CD4-positive, alpha-beta T cell treated with Interleukin-17A for 1 hour (primary cell): ENCODE data around the gene MAGIX.
"Not testable (repeated sequence)": the region's sequence is repeated elsewhere in the genome, so short reads cannot be mapped to it uniquely, and the experiment has no call there.

ENCODE experiments used
- DNase-seq: peaks from one replicate; pipeline ENCODE4 v3.0.0-alpha.2; 2020

The MAGIX gene

DNA sequence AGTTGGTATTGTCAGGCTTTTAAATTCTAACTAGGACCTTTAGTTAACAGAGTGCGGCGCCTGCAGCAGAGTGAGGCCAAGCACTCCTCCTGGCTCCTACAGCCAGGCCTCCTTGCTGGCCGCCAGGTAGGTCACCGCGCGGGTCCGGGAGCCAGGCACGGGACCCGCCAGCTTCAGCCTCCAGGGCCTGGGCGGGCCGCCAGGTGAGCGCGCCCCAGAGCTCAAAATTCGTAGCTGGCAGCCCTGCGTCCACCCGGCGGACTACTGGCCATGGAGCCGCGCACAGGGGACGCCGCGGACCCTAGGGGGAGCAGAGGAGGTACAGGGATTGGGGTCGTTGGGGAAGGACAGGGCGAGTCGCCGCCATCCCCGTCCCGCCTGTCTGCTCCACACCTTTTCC is at the start of gene MAGIX:
Gene MAGIX (plus strand): TSS at position 139 of the 400 bp plus-strand sequence. CDS start 132 bp downstream, at position 271.
- DNase-seq, result no peak

DNA sequence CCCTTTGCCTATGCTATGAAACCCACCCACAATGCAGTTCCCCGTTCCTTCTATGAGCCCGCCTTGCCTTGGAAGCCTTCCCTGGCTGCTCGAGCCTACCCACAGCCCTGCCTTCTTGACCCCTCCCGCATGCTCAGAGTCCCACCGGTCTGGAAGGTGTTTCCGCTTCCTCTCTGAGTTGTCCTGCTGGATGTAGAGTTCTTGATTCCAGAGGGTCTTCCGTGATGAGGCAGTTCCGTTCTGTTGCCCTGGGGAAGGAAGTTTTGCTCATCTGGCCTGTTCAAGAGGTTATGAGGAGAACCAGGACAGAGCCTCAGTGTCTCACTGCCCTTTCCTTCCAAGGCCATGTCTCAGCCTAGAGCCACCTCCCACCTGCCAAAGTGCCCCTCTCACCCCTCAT is 46.5 kb upstream of the MAGIX start:
- no peak for DNase-seq

DNA sequence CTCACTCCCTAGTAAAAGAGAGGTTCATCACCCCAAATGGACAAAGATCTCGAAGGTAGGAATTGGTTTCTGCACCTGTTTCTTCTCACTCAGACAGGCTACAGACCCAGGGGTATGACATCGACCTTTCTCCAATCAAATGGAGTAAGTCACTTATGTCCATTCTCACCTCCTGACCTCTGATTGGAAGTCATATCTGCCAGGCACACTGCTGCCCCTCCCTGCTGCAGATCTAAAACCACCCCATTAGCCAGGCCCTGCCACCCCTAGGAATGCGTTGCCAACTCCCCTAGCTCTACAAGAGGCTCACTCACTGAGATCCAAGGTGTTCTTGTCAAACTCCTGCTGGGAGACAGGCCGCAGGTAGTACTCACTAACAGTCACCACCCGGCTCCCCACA is 45.8 kb upstream of the MAGIX start:
- DNase-seq, result no peak

DNA sequence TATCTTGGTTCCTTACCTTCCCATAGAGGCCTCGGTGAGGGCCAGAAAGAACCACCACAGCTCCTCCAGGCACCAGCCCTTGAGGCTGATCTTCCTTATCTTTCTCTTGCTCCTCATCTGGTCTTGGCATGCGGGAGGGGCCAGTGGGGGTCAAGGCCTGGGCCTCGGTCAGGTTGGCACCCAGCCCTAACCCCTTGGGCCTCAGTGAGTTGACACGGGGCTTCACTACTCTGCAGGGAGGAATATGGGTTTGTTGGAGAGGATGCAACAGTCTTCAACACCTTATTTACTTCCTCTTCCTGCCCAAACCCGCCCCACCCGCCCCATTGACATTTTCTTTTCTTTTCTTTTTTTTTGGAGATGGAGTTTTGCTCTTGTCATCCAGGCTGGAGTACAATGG is 45.0 kb upstream of the MAGIX start:
- no peak for DNase-seq

DNA sequence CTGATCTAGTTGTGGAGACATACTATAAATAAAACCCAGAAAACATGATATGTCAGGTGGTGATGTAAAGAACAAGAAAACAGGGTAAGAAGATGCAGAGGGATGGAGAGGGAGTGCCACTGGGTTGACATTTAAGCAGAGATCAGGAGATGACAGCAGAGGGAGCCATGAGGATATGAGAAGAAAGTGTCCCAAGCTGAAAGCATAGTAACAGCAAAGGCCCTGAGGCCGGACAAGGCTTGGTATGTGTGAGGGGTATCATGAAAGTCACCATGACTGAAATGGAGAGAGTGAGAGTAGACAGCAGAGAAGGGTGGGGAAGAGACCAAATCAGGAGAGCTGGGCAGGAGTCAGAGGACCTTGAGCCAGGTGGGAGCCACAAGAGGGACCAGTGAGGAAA is 42.5 kb upstream of the MAGIX start:
- DNase-seq, result no peak

DNA sequence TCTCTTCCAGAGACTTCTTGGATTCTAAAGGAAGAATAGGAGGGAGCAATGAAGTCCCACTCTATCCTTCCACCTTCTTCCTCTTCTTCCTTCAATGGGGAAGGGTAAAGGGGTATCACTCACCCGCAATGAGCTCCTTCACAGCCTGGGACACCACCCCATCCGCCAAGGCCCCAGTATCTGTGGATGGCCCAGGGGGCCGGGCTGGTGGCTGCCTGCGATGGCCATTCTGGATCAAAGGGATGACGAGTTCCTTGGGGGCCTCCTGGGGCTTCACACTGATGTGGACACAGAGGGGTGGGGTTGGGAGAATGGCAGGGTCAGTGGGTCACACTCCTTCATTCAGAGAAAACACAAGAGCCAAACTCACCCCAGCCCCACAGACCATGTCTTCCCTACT is 40.1 kb upstream of the MAGIX start:
- DNase-seq, result no peak

DNA sequence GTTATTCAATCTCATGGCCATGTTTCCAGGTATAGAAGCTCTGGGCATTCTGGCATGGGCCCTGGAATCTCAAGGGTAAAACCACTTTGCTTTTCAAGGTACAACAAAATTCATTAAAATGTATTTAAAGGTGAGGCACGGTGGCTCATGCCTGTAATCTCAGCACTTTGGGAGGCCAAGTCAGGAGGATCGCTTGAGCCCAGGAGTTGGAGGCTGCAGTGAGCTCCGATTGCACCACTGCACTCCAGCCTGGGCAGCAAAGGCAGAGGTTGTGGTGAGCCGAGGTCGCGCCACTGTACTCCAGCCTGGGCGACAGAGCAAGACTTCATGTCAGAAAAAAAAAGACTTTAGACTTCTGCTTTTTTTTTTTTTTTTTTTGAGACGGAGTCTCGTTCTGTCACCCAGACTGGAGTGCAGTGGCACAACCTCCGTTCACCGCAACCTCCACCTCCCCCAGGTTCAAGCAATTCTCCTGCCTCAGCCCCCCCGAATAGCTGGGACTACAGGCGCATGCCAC is 34.8 kb upstream of the MAGIX start:
- DNase-seq, result not testable (repeated sequence)

DNA sequence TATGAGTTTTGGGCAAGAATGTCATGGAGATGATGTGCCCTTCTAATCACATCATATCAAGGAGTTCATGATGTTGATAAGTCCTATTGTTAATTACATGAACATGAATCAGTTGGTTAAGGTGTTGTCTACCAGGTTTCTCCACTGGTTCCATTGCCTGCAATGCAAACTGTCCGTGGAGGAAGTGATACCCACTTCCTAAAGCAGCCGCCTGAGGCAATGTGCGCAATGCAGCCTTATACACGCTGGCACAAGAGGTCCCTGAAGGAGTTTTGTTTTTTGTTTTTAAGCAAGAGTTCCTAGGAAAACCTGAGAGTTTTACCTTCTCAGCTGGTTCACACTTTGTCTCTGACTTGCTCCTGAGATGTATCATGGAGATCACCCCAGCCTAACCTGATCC is 33.1 kb upstream of the MAGIX start:
- no peak for DNase-seq

DNA sequence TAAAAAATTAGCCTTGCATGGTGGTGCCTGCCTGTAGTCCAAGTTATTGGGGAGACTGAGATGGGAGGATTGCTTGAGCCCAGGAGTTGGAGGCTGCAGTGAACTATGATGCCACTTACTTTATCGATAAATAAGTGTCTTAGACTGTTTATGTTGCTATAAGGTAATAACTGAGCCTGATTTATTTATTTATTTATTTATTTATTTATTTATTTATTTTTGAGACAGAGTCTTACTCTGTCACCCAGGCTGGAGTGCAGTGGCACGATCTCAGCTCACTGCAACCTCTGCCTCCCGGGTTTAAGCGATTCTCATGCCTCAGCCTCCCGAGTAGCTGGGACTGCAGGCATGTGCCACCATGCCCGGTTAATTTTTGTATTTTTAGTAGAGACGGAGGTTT is 30.3 kb upstream of the MAGIX start:
- not testable (repeated sequence) for DNase-seq

DNA sequence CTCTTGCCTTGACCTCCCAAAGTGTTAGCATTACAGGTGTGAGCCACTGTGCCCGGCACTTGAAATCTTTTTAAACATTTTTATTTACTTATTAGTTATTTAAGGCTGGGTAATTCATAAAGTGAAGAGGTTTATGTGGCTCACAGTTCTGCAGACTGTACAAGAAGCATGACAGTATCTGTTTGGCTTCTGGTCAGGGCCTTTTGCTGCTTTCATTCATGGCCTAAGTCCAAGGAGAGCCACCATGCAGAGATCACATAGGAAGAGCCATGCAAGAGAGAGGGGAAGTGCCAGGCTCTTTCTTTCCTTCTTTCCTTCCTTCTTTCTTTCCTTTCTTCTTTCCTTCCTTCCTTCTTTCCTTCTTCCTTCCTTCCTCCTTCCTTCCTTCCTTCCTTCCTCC is 28.8 kb upstream of the MAGIX start:
- no peak for DNase-seq

DNA sequence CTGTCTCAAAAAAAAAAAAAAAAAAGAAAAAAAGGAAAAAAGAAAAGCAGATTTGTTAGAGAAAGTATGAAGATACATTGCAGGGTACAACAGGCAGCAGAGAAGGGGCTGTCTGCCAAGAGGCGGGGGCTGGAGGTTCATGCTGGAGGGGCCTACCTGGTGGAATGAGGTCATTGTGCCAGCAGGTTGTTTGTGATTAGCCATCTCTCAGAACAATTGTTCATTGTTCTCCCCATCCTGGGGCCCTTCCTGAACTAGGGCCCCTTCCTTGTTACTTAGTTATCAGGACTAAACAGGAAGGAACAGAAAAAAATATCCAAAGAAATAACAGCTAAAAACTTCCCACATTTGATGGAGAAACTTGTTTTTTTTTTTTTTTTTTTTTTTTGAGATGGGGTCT is 25.1 kb upstream of the MAGIX start:
- no peak for DNase-seq

DNA sequence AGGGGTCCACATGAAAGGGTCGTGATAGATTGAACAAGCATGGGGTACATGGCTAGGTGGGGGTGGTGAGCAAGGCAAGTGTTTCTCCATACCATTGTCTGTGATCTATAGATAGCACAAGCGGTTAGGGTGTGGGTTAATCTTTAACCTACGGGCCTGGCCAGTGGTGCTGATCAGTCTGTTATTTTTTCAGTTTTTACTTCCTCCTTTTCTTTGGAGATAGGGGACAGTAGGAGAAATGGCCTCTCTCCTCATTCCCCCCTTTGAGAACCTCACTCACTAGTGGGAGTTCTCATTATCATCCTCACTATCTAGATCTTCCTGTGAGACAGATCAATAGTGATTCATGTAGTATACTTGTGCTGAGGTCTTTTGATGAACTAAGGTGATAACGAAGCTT is 22.8 kb upstream of the MAGIX start:
- no peak for DNase-seq

DNA sequence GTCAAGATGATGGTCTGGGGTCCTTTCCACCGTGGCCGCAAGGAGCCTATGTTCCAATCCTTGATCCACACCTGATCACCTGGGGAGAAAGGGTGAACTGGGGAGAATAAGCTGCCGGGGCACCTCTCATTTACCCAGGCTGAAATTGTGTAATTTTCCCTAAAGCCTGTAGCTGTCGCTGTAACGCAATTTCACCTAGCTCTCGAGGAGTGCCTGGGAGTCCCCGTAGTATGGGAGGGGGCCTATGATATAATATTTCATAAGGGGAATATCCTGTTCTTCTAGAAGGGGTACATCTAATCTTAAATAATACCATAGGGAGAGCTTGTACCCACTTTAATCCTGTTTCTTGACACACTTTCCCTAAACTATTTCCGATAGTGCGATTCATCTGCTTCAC is 20.3 kb upstream of the MAGIX start:
- not testable (repeated sequence) for DNase-seq

DNA sequence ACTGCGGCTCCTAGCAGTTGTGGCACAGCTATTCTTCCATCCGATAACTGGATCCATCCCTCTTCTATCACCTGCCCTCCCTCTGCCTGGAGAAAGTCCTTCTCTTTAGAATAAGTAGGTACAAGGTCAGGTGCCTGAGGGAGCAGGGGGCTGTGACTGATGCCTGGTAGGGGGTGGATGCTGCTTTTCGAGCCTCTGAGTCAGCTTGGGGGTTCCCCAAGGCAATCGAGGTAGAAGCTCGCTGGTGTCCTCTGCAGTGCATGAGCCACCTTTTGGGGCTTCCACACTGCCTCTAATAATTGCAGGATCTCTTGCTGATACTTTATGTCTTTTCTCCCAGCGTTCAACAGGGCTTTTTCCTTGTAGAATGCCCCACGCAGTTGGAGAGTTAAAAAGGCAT is 19.4 kb upstream of the MAGIX start:
- not testable (repeated sequence) for DNase-seq

DNA sequence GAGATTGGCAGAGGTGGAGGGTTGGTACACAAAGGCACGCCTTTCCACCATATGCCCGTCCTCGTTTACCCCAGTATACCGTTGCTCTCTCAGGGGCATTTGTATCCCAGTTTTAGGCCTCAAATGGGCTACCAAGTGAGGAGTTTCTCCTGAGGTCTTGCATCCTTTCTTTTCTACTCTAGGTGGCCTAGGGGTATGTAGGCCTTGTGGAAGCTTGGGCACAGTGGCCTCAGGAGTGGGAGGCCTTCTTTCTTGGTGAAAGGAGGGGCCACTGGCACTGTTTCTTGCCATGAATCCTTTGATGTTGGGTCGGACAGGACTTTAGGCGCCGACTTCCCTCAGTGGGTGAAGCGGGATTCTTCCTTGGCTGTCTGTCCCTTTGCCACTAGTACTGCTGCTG is 15.3 kb upstream of the MAGIX start:
- DNase-seq, result no peak

DNA sequence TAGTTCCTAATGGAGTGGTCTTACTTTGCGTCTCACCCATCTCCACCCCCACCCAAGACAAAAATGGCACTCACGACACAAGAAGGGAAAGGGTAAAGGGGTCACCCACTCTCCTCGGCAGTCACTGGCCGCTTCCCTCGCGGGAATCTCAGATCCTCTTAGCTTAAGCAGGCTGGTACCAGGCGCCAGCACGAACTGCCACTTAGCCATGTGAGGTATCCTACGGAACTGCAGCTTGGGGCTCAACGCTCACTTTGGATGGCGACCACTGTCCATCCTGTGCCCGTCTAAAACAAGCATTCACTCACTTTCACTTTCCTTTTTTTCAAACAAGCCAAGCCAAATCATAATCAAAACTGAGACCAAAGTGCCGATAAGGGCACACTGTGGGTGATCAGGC is 14.6 kb upstream of the MAGIX start:
- no peak for DNase-seq

DNA sequence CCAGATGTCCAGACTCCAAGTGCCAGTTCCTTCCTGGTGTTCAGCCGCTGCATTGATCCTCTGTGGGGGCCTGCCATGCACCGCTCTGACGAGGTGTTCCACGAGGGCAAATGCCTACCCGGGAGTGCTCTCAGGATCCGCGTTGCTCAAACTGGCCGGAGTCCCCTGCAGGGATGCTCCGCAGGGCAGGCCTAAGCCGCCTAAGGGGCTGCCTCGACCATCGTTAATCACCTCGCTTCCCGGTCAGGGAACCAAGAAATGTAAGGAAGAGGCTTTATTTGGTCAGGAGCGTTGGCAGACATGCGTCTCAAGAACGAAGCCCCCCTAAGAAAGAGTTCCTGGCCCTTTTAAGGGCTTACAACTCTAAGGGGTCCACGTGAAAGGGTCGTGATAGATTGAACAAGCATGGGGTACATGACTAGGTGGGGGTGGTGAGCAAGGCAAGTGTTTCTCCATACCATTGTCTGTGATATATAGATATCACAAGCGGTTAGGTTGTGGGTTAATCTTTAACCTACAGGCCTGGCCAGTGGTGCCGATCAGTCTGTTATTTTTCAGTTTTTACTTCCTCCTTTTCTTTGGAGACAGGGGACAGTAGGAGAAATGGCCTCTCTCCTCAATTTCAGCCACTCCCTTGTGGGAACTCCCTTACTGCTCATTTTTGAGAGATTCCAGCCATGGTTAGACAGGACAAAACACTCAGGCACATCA is 14.0 kb upstream of the MAGIX start:
- DNase-seq, result not testable (repeated sequence)

DNA sequence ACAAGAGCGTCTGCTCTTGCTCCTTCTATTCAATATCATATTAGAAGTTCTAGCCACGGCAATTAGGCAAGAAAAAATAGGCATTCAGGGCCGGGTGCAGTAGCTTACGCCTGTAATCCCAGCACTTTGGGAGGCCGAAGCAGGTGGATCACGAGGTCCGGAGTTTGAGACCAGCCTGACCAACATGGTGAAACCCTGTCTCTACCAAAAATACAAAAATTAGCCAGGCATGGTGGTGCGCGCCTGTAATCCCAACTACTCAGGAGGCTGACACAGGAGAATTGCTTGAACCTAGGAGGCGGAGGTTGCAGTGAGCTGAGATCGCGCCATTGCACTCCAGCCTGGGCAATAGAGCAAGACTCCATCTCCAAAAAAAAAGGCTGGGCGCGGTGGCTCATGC is 13.3 kb upstream of the MAGIX start:
- DNase-seq, result not testable (repeated sequence)

DNA sequence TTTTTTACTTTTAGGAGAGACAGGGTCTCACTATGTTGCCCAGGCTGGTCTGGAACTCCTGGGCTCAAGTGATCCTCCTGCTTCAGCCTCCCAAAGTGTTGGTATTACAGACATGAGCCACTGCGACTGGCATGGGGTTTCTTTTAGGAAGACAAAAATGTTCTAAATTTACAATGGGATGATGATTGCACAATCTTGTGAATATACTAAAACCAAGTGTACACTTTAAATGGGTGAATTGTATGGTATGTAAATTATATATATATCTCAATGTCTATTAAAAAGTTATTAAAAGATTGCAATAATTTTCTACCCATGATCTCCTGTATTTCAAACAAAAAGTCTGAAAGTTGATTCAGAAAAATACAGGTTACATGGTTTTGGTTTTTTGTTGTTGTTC is 9.1 kb upstream of the MAGIX start:
- no peak for DNase-seq

DNA sequence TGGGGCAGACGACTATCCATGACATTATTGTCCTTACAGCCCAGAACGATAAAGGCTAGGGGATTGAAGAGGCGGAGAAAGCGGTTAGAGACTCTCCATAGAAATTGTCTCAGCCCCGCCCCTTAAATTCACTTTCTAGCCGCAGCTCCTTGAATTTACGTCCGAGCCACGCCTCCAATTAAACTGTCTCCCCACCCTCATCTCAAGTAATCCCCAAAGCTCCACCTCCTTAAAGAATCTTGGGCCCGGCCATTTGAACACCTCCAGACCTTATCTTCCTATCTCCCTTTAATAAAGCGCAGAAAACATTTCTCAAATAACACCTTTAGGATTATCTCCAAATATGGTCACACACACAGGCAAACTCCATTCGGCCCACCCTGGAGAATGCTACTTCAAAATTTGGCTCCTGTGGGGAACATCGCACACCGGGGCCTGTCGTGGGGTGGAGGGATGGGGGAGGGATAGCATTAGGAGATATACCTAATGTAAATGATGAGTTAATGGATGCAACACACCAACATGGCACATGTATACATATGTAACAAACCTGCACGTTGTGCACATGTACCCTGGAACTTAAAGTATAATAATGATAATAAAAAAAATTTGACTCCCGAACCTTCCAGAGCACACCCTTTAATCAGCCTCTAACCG is 7.2 kb upstream of the MAGIX start:
- DNase-seq, result peak; percentile 63

DNA sequence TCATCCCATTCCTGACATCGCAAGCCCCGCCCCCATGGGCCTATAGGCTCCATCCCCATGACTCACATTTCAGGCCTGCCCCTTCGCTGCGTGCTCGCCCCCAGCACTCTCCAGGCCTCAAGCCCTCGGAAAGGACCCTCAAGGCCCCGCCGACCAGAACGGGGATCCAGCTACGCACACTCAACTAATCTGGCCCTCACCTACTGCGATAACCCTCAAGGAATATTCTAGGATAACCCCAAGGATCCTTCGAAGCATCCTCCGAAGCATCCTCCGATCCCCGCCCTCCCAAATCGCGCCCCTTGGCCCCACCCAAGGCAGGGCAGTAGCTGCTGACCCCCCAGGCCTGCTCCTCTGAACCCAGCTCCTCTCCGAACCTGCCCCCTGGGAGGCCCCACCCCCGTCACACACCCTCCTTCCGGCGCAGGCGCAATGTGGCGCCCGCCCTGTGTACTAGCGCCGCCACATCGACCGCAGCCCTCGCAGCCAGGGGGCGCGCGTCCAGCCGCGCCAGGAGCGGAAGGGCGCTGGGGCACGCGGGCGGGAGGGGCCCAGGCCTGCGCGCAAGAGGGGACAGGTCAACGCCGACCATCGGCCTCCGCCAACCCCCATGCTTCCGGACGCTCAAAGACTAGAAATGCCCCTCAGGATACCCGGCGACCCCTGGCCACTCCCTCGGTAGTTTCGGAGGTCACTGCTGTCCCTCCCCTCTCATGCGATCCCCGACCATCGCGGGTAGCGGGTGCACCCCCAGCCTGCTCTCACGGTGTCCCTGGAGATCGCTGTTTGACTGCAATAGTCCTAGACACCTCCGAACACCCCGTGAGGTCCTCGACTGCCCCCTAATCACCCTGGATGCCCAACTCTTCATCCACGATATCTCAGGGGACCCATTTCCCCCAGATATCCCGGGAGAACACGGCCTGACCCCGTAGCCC is 6.4 kb upstream of the MAGIX start:
- peak; percentile 89 for DNase-seq

DNA sequence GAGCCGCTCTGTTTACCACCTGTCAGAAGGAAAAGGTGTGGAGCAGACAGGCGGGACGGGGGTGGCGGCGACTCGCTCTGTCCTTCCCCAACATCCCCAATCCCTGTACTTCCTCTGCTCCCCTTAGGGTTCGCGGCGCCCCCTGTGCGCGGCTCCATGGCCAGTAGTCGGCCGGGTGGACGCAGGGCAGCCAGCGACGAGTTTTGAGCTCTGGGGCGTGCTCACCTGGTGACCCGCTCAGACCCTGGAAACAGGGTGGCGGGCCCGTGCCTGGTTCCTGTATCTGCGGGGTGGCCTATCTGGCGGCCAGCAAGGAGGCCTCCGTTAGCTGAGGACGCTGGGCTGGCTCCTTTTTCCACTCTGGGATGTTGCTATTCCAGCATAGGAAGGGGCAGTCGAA is 5.4 kb upstream of the MAGIX start:
- no peak for DNase-seq

DNA sequence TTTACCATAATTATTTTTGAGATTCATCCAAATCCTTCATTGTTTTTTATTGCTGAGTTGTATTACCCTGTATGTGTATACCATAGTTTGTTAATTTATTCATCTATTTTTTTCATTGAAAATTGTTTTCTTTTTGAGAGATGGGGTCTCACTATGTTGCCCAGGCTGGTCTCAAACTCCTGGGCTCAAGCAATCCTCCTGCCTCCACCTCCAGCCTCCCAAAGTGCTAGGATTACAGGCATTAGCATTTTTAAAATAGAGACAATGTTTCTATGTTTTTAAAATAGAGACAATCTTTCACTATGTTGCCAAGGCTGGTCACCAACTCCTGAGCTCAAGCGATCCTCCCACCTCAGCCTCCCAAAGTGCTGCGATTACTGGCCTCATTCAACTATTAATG is 1.6 kb upstream of the MAGIX start:
- no peak for DNase-seq

DNA sequence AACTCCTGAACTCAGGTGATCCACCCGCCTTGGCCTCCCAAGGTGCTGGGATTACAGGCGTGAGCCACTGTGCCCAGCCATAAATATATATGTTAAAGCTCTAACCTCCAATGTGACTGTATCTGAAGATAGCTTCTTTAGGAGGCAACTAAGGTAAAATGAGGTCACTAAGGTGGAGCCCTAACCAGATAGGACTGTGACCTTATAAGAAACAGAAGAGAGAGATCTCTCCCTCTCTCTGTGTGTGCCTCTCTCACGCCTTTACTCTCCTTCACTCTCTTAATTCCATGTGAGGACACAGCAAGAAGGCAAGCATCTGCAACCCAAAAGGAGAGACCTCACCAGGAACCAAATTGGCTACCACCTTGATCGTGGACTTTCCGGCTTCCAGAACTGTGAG is 926 bp upstream of the MAGIX start:
- no peak for DNase-seq
